Bone marrow (tissue), 2 donors: Measurements from ENCODE around the gene SCGB1D4.
"Not testable (repeated sequence)": the region's sequence is repeated elsewhere in the genome, so short reads cannot be mapped to it uniquely, and the experiment has no call there.

Experiments
- DNase-seq, 2 donors: peaks; one replicate each; lab custom pipeline; 2025; lab: John Stamatoyannopoulos, UW

SCGB1D4 gene

GRCh38 chr11:62298975-62299374 is at the start of gene SCGB1D4:
TSS of gene SCGB1D4 (minus strand) at chr11:62299075. CDS start at chr11:62299010, 65 bp downstream.
- no peak for DNase-seq

GRCh38 chr11:62345861-62346260 is 47.0 kb upstream of the SCGB1D4 start:
- no peak for DNase-seq

GRCh38 chr11:62344210-62344609 is 45.3 kb upstream of the SCGB1D4 start:
- peak in 1 of 2 donors; percentile 2 for DNase-seq

- DNase-seq: not testable (repeated sequence)
These were observed 44.8 kb upstream of the SCGB1D4 start for GRCh38 chr11:62343646-62344190.

GRCh38 chr11:62341588-62341987 is 42.7 kb upstream of the SCGB1D4 start:
- no peak for DNase-seq

- peak; percentile 5 to 41 for DNase-seq
These were observed 41.5 kb upstream of the SCGB1D4 start for GRCh38 chr11:62340269-62340901.

GRCh38 chr11:62338218-62338617 is 39.3 kb upstream of the SCGB1D4 start:
- DNase-seq: no peak

DNA sequence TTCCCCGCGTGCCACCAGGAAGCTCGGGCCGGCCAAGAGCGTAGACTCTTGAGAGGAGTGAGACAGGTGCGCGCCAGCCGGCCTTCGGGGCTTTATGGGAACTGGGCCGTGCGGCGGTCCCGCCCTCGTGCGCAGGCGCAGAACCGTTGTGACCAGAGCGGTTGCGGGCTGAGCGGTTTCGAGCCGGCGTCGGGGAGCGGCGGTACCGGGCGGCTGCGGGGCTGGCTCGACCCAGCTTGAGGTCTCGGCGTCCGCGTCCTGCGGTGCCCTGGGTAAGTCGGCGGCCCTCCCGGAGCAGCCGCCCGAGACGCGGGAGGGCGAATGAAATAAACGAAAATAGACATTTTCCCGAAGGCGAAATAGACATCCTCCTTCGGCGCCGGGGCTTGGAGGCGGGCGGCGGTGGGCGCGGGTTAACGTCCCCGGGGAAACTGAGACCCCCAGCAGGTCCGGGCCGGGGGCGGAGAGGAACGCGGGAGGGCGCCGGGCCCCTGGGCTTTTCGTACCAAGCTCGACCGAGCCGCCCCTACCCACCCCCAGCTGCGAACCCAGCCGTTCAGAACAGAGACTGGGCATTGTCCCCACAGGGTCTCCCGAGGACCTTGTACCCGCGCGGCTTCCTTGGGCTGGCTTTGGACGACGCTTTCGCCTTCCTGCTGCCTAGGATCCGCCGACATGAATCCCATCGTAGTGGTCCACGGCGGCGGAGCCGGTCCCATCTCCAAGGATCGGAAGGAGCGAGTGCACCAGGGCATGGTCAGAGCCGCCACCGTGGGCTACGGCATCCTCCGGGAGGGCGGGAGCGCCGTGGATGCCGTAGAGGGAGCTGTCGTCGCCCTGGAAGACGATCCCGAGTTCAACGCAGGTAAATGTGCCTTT is 38.7 kb upstream of the SCGB1D4 start, which contains the start of gene ASRGL1:
TSS of gene ASRGL1 (plus strand) at position 146 of the 879 bp plus-strand sequence. CDS start at position 676, 530 bp downstream.
- DNase-seq: peak in 1 of 2 donors; percentile 54

GRCh38 chr11:62336949-62337302 is 38.1 kb upstream of the SCGB1D4 start:
- not testable (repeated sequence) for DNase-seq

DNA sequence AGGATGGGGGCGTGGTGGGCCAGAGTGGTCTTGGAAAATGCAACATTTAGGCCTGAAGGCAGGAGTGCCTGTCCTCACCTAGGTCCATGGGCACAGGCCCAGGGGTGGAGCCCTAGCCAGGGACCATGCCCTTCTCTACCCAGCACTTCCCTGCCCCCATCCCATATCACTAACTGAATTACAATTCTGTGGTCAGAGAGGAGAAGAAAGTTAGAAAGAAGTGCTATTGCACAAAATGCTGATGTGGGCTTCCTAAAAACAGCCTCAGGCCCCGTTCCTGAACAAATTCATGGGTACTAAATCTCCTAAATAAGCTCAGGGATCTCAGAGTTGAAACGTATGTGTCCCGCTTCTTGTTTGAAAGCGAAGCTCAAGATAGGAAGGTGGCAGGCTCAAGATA is 34.9 kb upstream of the SCGB1D4 start:
- DNase-seq: no peak

- not testable (repeated sequence) for DNase-seq
These were observed 32.4 kb upstream of the SCGB1D4 start for GRCh38 chr11:62331264-62331663.

DNA sequence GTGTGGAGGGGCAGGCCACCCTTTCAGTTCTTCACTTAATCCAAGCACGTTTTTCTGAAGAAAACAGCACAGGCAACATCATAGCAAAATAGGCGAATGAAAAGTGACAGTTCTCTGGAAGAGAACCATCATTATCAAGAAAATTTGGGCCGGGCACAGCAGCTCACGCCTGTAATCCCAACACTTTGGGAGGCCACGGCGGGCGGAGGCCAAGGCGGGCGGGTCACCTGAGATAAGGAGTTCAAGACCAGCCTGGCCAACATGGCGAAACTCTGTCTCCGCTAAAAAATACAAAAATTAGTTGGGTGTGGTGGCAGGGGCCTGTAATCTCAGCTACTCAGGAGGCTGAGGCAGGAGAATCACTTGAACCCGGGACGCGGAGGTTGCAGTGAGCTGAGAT is 28.7 kb upstream of the SCGB1D4 start:
- DNase-seq: not testable (repeated sequence)

DNA sequence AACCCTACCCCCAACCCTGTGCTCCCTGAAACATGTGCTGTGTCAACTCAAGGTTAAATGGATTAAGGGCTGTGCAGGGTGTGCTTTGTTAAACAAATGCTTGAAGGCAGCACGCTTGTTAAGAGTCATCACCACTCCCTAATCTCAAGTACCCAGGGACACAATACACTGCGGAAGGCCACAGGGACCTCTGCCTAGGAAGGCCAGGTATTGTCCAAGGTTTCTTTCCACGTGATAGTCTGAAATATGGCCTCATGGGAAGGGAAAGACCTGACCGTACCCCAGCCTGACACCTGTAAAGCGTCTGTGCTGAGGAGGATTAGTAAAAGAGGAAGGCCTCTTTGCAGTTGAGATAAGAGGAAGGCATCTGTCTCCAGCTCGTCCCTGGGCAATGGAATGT is 27.8 kb upstream of the SCGB1D4 start:
- not testable (repeated sequence) for DNase-seq

GRCh38 chr11:62325781-62326180 is 26.9 kb upstream of the SCGB1D4 start:
- not testable (repeated sequence) for DNase-seq

GRCh38 chr11:62324731-62325556 is 26.1 kb upstream of the SCGB1D4 start:
- peak in 1 of 2 donors; percentile 57 for DNase-seq

GRCh38 chr11:62322524-62322923 is 23.6 kb upstream of the SCGB1D4 start:
- no peak for DNase-seq

DNA sequence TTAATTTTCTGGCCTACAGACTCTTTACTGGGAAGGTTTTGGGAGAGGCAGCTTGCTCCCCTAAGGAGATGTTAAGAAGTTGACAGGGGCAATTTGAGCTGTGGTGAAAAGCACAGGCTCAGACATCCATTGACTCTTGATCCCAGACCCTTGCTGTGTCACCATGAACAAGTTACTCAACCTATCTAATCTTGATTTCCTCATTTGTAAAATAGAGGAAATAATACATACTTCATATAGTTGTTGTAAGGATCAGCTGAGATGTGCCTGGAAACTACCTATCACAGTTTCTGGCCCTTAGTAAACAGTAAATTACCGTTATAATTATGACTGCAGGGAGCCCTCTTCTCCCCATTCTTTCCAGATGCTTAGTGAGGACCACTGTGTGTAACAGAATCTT is 16.6 kb upstream of the SCGB1D4 start:
- DNase-seq: no peak

GRCh38 chr11:62309991-62310390 is 11.1 kb upstream of the SCGB1D4 start:
- no peak for DNase-seq

DNA sequence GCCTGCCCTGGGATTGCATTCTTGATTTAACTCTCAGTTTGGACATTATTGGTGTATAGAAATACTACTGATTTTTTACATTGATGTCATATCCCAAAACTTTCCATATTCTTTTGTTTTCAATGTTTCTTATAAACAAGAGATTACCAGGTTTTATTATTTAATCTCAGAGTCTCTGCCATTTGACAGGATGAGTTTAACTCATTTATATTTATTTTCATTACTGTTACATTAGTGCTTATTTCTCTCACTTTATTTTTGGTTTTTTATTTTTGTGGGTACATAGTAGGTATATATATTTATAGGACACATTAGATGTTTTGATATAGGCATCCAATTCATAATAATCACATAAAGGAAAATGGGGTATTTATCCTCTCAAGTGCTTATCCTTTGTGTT is 9.1 kb upstream of the SCGB1D4 start:
- no peak for DNase-seq

- no peak for DNase-seq
These were observed 7.4 kb upstream of the SCGB1D4 start for GRCh38 chr11:62306227-62306626.

GRCh38 chr11:62295504-62295903 is 3.4 kb downstream of the SCGB1D4 start:
- no peak for DNase-seq

DNA sequence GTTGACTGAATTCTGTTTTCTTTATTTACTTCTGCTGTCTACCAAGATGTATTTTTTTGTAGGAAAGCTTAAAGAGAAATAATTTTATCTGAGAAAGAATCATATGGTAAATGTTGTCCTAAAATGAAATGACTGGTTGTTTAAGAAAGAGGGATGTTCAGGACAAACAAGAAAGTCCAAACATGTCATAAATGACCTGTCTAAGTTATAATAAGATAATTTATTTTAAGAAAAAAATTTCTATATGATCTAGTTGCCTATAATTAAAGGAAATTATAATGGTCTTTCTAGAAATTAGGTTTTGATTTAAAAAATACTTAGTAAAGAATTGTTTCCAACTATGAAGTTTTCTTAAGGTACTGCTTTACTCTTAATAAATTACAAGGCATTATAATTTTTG is 18.4 kb downstream of the SCGB1D4 start:
- DNase-seq: no peak
